ENCODE data around the gene TNNC1.

- TF ChIP-seq CTCF (IDR thresholded peaks at IDR 0.05; ENCODE audit: extremely low read depth in 1 of 2, insufficient read depth in 1 of 2, low read depth in 1 of 2, low read length in 2 of 2), result peak; percentile 70 to 79
- no peak for TF ChIP-seq POLR2A (IDR thresholded peaks at IDR 0.05; ENCODE audit: low read depth, low read length)
Observed at GRCh38 chr3:52428151-52429005, 25.5 kb downstream of the TNNC1 start.

All from endothelial cell of umbilical vein (primary cell).